Measurements from ENCODE around the gene CTNNA2.
"Not testable (repeated sequence)": the region's sequence is repeated elsewhere in the genome, so short reads cannot be mapped to it uniquely, and the experiment has no call there.

Gene CTNNA2

DNA sequence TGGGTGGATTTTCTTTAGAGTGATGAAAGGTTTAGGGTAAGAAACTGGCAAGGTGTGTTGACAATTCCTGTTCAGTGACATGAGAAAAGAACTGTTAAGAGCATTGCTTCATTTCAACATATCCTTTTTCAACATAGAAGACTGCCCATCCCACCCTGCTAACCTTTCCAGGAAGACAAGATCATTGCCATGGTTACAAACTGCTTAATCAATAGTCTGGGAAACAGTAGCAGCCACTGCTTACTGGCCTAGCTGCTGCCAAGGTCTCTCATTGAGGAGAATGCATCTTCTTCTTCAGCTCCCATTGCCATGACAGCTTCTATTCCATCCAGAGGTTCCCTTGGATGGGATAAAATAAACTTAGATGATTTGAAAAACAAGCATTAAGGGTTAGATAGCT lies 579.6 kb downstream of the CTNNA2 start:
- H3K9me3 ChIP-seq (ENCODE audit: control insufficient read depth in 5 of 5, low read length in 5 of 5), result no peaks in the 10 kb centered on the region
- H3K4me1 ChIP-seq (ENCODE audit: control insufficient read depth in 5 of 5, insufficient read depth in 5 of 5, low read length in 5 of 5), result no peaks in the 10 kb centered on the region
- no peak overlapping the region for H3K4me3 ChIP-seq (ENCODE audit: low read depth in 1 of 5, low read length in 5 of 5)
- no peak overlapping the region for H3K9ac ChIP-seq (ENCODE audit: low read length in 5 of 5)
- H3K36me3 ChIP-seq (ENCODE audit: control insufficient read depth in 5 of 5, insufficient read depth in 5 of 5, low read length in 5 of 5), result no peaks in the 10 kb centered on the region
- no peaks in the 10 kb centered on the region for H3K27me3 ChIP-seq (ENCODE audit: control insufficient read depth in 5 of 5, insufficient read depth in 4 of 5, low read length in 5 of 5)
- H3K27ac ChIP-seq (ENCODE audit: low read depth, low read length), result no peak overlapping the region

DNA sequence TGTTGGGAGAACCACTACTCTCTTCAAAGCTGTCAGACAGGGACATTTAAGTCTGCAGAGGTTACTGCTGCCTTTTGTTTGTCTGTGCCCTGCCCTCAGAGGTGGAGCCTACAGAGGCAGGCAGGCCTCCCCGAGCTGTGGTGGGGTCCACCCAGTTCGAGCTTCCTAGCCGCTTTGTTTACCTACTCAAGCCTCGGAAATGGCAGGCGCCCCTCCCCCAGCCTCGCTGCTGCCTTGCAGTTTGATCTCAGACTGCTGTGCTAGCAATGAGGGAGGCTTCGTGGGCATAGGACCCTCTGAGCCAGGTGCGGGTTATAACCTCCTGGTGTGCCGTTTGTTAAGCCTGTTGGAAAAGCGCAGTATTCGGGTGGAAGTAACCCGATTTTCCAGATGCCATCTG lies 585.7 kb downstream of the CTNNA2 start:
- not testable (repeated sequence) for H3K27me3 ChIP-seq (ENCODE audit: control insufficient read depth in 5 of 5, insufficient read depth in 4 of 5, low read length in 5 of 5); H3K36me3 ChIP-seq (ENCODE audit: control insufficient read depth in 5 of 5, insufficient read depth in 5 of 5, low read length in 5 of 5); H3K4me1 ChIP-seq (ENCODE audit: control insufficient read depth in 5 of 5, insufficient read depth in 5 of 5, low read length in 5 of 5); H3K4me3 ChIP-seq (ENCODE audit: low read depth in 1 of 5, low read length in 5 of 5); H3K9me3 ChIP-seq (ENCODE audit: control insufficient read depth in 5 of 5, low read length in 5 of 5); H3K9ac ChIP-seq (ENCODE audit: low read length in 5 of 5); H3K27ac ChIP-seq (ENCODE audit: low read depth, low read length)

DNA sequence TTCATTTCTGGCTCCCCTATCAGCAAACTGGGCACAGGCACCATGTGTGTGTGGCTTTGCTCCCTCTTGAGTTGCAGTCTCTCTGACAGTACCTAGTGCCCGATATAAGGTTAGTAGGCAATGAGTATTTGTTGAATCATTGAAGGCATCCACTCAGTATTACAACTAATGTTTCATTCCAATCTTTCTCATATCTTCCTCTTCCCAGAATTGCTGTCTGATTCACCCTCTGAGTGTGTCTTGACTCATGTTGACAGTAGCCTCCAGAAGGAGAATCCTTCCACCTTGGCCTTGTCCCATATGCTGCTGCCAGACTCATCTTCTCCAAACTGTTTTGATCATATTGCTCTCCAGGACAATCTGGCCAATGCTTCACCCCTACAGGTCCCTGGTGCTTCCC lies 589.2 kb downstream of the CTNNA2 start:
- Histone ChIP-seq H3K4me3 (ENCODE audit: low read depth in 1 of 5, low read length in 5 of 5) (no peak overlapping the region), H3K9me3 (ENCODE audit: control insufficient read depth in 5 of 5, low read length in 5 of 5) (peaks cover 0 to 2% (median 0%) of the 10 kb centered on the region in 5 donors), H3K9ac (ENCODE audit: low read length in 5 of 5) (no peak overlapping the region), H3K27me3 (ENCODE audit: control insufficient read depth in 5 of 5, insufficient read depth in 4 of 5, low read length in 5 of 5) (no peaks in the 10 kb centered on the region), H3K36me3 (ENCODE audit: control insufficient read depth in 5 of 5, insufficient read depth in 5 of 5, low read length in 5 of 5) (no peaks in the 10 kb centered on the region), H3K4me1 (ENCODE audit: control insufficient read depth in 5 of 5, insufficient read depth in 5 of 5, low read length in 5 of 5) (no peaks in the 10 kb centered on the region), H3K27ac (ENCODE audit: low read depth, low read length) (no peak overlapping the region)

DNA sequence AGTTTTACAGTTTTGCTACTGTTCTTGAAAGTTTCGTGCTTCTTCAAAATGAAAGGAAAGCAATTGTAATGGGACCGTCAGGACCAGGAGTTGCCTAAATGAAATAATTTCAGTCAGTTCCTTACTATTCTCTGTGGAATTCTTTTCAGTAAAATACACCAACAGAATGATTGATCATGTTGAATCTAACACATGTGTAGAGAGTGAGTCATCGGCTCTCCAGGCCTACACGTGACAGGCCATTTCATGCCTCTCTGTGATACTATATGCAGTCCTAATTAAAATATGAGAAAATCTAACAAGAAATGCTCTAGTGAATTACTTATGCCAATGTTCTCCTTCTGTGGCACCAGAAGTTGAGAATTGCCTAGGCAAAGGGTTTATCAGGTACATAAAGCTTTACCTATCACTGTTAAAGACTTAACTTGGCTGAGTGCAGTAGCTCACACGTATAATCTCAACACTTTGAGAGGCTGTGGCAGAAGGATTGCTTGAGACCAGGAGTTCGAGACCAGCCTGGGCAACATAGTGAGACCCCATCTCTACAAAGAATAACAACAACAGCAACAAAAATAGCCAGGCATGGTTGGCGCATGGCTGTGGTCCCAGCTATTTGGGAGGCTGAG lies 592.3 kb downstream of the CTNNA2 start:
- H3K27me3 ChIP-seq (ENCODE audit: control insufficient read depth in 5 of 5, insufficient read depth in 4 of 5, low read length in 5 of 5), result no peaks in the 10 kb centered on the region
- no peaks in the 10 kb centered on the region for H3K4me1 ChIP-seq (ENCODE audit: control insufficient read depth in 5 of 5, insufficient read depth in 5 of 5, low read length in 5 of 5)
- no peaks in the 10 kb centered on the region for H3K36me3 ChIP-seq (ENCODE audit: control insufficient read depth in 5 of 5, insufficient read depth in 5 of 5, low read length in 5 of 5)
- no peak overlapping the region for H3K9ac ChIP-seq (ENCODE audit: low read length in 5 of 5)
- H3K4me3 ChIP-seq (ENCODE audit: low read depth in 1 of 5, low read length in 5 of 5), result no peak overlapping the region
- H3K27ac ChIP-seq (ENCODE audit: low read depth, low read length), result no peak overlapping the region
- H3K9me3 ChIP-seq (ENCODE audit: control insufficient read depth in 5 of 5, low read length in 5 of 5), result peaks cover 0 to 3% (median 0%) of the 10 kb centered on the region in 5 donors

DNA sequence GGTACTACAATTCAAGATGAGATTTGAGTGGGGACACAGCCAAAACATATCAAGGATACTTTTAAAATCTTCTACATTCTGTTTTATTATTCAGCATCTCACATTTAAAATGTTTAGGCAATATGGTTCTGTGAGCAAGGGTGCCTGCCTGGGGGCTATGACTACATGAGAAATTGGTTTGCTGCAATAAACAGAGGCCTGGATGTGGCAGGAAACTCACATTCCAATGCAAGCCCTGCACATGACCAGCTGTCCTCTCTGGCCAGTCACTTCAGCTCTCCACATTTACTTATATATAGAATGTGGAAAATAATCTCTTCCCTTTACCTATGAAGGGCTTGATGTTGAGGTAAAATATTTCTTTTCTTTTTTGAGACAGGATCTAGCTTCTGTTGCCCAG lies 598.3 kb downstream of the CTNNA2 start:
- Histone ChIP-seq H3K36me3 (ENCODE audit: control insufficient read depth in 5 of 5, insufficient read depth in 5 of 5, low read length in 5 of 5) (no peaks in the 10 kb centered on the region), H3K9me3 (ENCODE audit: control insufficient read depth in 5 of 5, low read length in 5 of 5) (peaks cover 0 to 3% (median 0%) of the 10 kb centered on the region in 5 donors), H3K9ac (ENCODE audit: low read length in 5 of 5) (no peak overlapping the region), H3K4me3 (ENCODE audit: low read depth in 1 of 5, low read length in 5 of 5) (no peak overlapping the region), H3K27ac (ENCODE audit: low read depth, low read length) (no peak overlapping the region), H3K4me1 (ENCODE audit: control insufficient read depth in 5 of 5, insufficient read depth in 5 of 5, low read length in 5 of 5) (no peaks in the 10 kb centered on the region), H3K27me3 (ENCODE audit: control insufficient read depth in 5 of 5, insufficient read depth in 4 of 5, low read length in 5 of 5) (no peaks in the 10 kb centered on the region)

DNA sequence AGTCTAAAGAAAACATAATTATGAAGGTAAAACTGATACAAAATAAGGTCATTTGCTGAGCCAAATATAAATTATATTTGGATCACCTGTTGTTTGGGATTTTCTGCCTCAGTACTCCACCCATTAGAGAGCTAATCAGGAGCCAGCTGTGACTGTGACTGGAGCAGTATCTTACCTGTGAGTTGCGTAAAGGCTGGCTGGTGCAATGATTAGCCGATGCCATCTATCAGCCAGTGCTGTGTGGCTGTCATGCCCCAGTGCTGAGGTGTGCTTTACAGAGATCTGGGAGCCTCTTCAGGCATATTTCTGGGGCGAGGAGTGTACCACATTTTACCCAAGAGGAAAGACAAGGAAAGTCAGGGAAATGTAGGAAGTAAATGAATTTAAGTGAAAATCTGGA lies 599.9 kb downstream of the CTNNA2 start:
- Histone ChIP-seq H3K27me3 (ENCODE audit: control insufficient read depth in 5 of 5, insufficient read depth in 4 of 5, low read length in 5 of 5) (no peaks in the 10 kb centered on the region), H3K4me1 (ENCODE audit: control insufficient read depth in 5 of 5, insufficient read depth in 5 of 5, low read length in 5 of 5) (no peaks in the 10 kb centered on the region), H3K36me3 (ENCODE audit: control insufficient read depth in 5 of 5, insufficient read depth in 5 of 5, low read length in 5 of 5) (no peaks in the 10 kb centered on the region), H3K9ac (ENCODE audit: low read length in 5 of 5) (no peak overlapping the region), H3K27ac (ENCODE audit: low read depth, low read length) (no peak overlapping the region), H3K4me3 (ENCODE audit: low read depth in 1 of 5, low read length in 5 of 5) (no peak overlapping the region), H3K9me3 (ENCODE audit: control insufficient read depth in 5 of 5, low read length in 5 of 5) (peaks cover 0 to 3% (median 0%) of the 10 kb centered on the region in 5 donors)

DNA sequence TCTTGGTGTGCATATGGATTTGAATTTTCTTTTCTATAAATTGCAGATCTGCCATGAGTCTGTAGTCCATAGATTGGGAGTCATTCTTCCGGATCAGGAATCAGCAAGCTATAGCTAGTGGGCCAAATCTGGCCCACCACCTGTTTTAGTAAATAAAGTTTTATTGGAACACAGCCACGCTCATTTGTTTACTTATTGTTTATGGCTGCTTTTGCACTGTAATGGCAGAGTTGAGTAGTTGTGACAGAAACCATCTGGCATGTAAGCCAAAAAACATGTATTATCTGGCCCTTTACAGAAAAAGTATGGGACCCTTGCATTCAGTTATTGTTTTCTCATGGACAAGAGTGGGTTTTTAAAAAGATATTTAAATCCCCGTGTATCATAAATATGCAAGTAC lies 600.5 kb downstream of the CTNNA2 start:
- no peak overlapping the region for H3K27ac ChIP-seq (ENCODE audit: low read depth, low read length)
- H3K36me3 ChIP-seq (ENCODE audit: control insufficient read depth in 5 of 5, insufficient read depth in 5 of 5, low read length in 5 of 5), result no peaks in the 10 kb centered on the region
- no peak overlapping the region for H3K9ac ChIP-seq (ENCODE audit: low read length in 5 of 5)
- H3K27me3 ChIP-seq (ENCODE audit: control insufficient read depth in 5 of 5, insufficient read depth in 4 of 5, low read length in 5 of 5), result no peaks in the 10 kb centered on the region
- no peaks in the 10 kb centered on the region for H3K4me1 ChIP-seq (ENCODE audit: control insufficient read depth in 5 of 5, insufficient read depth in 5 of 5, low read length in 5 of 5)
- H3K4me3 ChIP-seq (ENCODE audit: low read depth in 1 of 5, low read length in 5 of 5), result no peak overlapping the region
- H3K9me3 ChIP-seq (ENCODE audit: control insufficient read depth in 5 of 5, low read length in 5 of 5), result peaks cover 0 to 3% (median 0%) of the 10 kb centered on the region in 5 donors

DNA sequence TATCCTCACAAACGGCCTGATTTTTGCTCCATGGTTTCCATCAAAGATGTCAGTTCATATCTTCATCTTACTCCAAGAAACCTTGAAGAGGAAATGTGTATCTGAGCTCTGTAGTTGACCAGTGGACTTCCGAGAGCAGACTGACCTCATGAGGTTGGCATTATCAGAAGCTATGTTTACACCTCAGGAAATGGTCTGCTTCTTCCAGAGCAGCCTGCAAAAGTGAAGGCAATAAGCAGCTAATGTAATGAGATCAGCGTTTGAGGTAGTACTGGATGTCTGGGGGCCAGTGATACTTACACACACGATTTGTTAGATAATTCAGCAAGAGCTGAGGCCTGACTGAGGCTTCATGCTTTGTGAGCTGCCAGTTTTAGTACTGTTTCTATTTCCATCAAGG lies 602.0 kb downstream of the CTNNA2 start:
- Histone ChIP-seq H3K4me1 (ENCODE audit: control insufficient read depth in 5 of 5, insufficient read depth in 5 of 5, low read length in 5 of 5) (no peaks in the 10 kb centered on the region), H3K9me3 (ENCODE audit: control insufficient read depth in 5 of 5, low read length in 5 of 5) (no peaks in the 10 kb centered on the region)

DNA sequence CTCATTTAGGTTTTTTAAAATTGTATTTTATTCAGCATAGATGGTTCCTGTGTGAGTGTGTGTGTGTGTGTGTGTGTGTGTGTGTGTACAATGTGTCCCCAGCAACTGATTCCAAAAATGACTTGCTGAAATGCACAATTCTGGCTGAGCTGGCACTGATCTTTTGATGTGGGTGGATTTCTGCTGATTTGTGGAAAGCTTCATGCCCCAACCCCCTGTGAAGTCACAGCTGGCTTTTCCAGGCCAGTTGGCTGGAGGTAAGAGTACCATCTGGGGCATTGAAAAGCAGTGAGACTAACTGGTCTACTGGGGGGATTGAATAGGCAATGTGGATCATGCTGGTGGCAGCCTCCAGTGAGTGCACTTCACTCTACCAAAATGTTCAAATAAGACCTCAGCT lies 604.5 kb downstream of the CTNNA2 start:
- H3K4me3 ChIP-seq (ENCODE audit: low read depth in 1 of 5, low read length in 5 of 5), result no peak overlapping the region
- no peaks in the 10 kb centered on the region for H3K36me3 ChIP-seq (ENCODE audit: control insufficient read depth in 5 of 5, insufficient read depth in 5 of 5, low read length in 5 of 5)
- no peaks in the 10 kb centered on the region for H3K9me3 ChIP-seq (ENCODE audit: control insufficient read depth in 5 of 5, low read length in 5 of 5)
- H3K9ac ChIP-seq (ENCODE audit: low read length in 5 of 5), result no peak overlapping the region
- H3K27ac ChIP-seq (ENCODE audit: low read depth, low read length), result no peak overlapping the region
- no peaks in the 10 kb centered on the region for H3K27me3 ChIP-seq (ENCODE audit: control insufficient read depth in 5 of 5, insufficient read depth in 4 of 5, low read length in 5 of 5)
- H3K4me1 ChIP-seq (ENCODE audit: control insufficient read depth in 5 of 5, insufficient read depth in 5 of 5, low read length in 5 of 5), result no peaks in the 10 kb centered on the region

More for the DNA sequence above, 602.0 kb downstream of the CTNNA2 start:
- H3K36me3 ChIP-seq (ENCODE audit: control insufficient read depth in 5 of 5, insufficient read depth in 5 of 5, low read length in 5 of 5), result no peaks in the 10 kb centered on the region
- H3K27me3 ChIP-seq (ENCODE audit: control insufficient read depth in 5 of 5, insufficient read depth in 4 of 5, low read length in 5 of 5), result no peaks in the 10 kb centered on the region
- H3K27ac ChIP-seq (ENCODE audit: low read depth, low read length), result no peak overlapping the region
- H3K9ac ChIP-seq (ENCODE audit: low read length in 5 of 5), result no peak overlapping the region
- H3K4me3 ChIP-seq (ENCODE audit: low read depth in 1 of 5, low read length in 5 of 5), result no peak overlapping the region

DNA sequence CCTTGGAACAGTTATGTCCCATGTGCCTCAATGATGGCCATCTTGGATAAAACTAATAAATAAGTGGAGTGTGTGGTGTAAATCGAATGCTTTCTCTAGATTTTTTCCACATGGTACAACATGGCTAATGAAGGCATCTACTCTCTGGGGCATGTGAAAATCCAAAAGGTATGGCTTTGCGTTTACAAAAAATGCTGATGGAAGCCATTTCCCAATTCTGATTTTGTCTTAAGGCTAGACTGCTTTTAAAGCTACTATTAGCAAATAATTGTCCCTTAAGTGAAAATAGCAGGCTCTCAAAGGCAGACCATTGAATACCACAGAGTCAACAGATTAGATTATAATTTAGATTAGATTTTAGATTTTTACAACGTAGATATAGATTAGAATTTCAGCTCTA lies 608.0 kb downstream of the CTNNA2 start:
- H3K9ac ChIP-seq (ENCODE audit: low read length in 5 of 5), result no peak overlapping the region
- H3K27ac ChIP-seq (ENCODE audit: low read depth, low read length), result no peak overlapping the region
- H3K4me3 ChIP-seq (ENCODE audit: low read depth in 1 of 5, low read length in 5 of 5), result no peak overlapping the region
- H3K9me3 ChIP-seq (ENCODE audit: control insufficient read depth in 5 of 5, low read length in 5 of 5), result no peaks in the 10 kb centered on the region
- H3K27me3 ChIP-seq (ENCODE audit: control insufficient read depth in 5 of 5, insufficient read depth in 4 of 5, low read length in 5 of 5), result no peaks in the 10 kb centered on the region
- no peaks in the 10 kb centered on the region for H3K36me3 ChIP-seq (ENCODE audit: control insufficient read depth in 5 of 5, insufficient read depth in 5 of 5, low read length in 5 of 5)
- no peaks in the 10 kb centered on the region for H3K4me1 ChIP-seq (ENCODE audit: control insufficient read depth in 5 of 5, insufficient read depth in 5 of 5, low read length in 5 of 5)

DNA sequence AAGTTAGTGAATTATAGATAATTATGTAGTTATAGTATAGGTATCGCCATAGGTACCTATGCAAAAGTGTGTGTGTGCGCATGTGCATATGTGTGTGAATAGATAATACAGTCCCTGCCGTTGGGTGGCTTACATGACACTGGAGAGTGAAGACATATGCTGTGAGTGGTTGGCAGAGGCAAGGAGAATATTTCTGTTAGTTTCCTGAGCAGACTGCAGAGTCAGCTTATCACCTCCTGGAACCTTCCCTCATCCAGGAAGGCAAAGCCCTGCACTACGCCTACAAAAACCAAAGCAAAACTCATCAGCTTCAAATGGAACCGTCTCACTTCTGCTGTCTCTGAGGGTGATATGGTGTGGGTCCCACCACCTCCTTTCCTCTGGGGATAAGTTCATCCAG lies 609.8 kb downstream of the CTNNA2 start:
- Histone ChIP-seq H3K9me3 (ENCODE audit: control insufficient read depth in 5 of 5, low read length in 5 of 5) (no peaks in the 10 kb centered on the region), H3K27ac (ENCODE audit: low read depth, low read length) (no peak overlapping the region), H3K4me1 (ENCODE audit: control insufficient read depth in 5 of 5, insufficient read depth in 5 of 5, low read length in 5 of 5) (no peaks in the 10 kb centered on the region), H3K9ac (ENCODE audit: low read length in 5 of 5) (no peak overlapping the region), H3K36me3 (ENCODE audit: control insufficient read depth in 5 of 5, insufficient read depth in 5 of 5, low read length in 5 of 5) (no peaks in the 10 kb centered on the region), H3K27me3 (ENCODE audit: control insufficient read depth in 5 of 5, insufficient read depth in 4 of 5, low read length in 5 of 5) (no peaks in the 10 kb centered on the region), H3K4me3 (ENCODE audit: low read depth in 1 of 5, low read length in 5 of 5) (no peak overlapping the region)
